HPDE6-E6E7 (cell line): Measurements from ENCODE around the gene AK6.
"Not testable (repeated sequence)": the region's sequence is repeated elsewhere in the genome, so short reads cannot be mapped to it uniquely, and the experiment has no call there.

ENCODE experiments used
- DNase-seq: peaks from one replicate; pipeline ENCODE4 v3.0.0; 2011; ENCODE audit warnings: missing footprints; ENCODE audit errors: extremely low spot score

The AK6 gene

DNA sequence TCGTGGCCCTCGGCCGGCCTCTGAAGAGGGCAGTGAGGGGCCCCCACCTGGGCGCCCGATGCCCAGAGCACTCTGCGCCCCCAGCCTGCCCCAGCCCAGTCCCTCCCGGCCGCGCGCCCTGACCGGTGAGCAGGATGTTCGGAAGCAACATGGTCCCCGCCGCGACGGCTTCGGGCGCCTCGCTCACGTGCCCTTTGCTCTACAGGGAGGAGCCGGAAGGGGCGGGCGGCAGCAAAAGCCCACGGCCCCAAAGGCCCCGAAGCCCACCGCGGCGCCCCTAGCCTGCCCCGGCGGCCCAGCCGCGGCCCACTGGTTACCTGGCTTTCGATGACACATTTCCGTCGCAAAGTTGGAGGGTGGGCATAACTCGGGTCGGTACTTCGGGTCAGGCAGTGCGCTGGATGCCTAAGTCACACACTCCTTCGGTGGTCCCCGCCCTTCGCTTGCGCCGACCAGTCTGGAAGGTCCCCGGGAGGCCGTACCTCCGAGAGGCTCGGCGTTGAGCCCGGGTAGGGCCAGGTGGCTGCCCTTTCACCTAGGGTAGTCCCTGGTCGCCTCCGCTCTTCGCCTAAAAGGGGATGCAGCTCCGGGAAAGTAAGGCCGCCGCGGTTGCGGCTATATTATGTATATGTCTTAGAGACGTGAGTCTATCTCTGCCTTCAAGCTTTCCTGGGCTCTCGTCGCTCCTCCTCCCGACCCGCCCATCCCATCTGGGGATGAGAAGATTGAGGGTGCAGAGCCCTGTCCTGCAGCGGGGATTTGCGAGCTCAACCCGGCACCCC lies at the start of gene AK6, which contains the start of the genes RAD17 and TAF9:
AK6 (minus strand) TSS at position 181 of the 782 bp plus-strand sequence; CDS start at position 151, 30 bp downstream.
RAD17 (plus strand) TSS at position 479 of the 782 bp plus-strand sequence. CDS start 2,391 bp downstream, outside the sequence.
TAF9 (minus strand) TSS at position 181 of the 782 bp plus-strand sequence. CDS start 3,783 bp downstream, outside the sequence.
- peak; percentile 83 for DNase-seq

DNA sequence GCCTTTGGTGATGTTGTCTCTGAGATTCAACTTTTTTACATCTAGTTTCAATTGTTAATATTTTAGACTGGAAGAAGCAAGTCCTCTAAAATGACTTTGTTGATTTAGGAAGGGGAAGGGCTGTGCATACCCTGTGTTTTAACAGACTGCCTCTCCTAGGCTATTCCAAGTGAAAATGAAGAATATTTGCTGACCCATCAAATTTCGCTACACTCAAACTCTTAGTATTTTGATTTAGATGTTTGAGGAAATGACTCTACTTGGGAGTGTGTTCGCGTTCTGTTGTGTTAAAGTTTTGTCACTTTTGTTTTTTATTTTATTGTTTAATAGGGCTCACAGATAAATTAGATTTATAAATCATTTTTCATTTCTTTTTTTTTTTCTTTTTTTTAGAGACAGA lies 49.2 kb upstream of the AK6 start:
- no peak for DNase-seq

- no peak for DNase-seq
Observed at GRCh38 chr5:69416699-69417098, 47.4 kb upstream of the AK6 start.

- peak; percentile 9 for DNase-seq
Observed at GRCh38 chr5:69416180-69416579, 46.9 kb upstream of the AK6 start.

DNA sequence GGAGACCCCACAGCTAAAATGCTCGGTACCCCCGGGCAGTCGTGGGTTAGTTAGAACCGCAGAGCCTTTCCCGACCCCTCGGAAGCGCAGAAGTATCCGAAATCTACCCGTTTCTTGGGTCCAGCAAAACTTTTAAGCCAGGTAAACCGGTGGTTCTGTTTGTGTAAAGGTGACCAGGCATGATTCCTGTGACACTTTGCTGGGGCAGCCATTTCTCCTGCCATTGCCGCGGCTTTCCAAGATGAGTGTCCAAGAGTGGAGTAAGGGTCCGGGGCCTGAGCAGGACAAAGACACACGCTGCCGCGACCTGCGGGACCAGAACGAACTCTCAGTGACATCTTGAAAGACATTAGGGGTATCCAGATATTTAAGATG lies 46.3 kb upstream of the AK6 start:
- peak; percentile 26 for DNase-seq

- peak; percentile 93 for DNase-seq
Observed at GRCh38 chr5:69414885-69415583, 45.7 kb upstream of the AK6 start, which contains the start of gene MARVELD2. TSS of gene MARVELD2 (plus strand) at chr5:69415116. CDS start at chr5:69419386, 4,270 bp downstream.

DNA sequence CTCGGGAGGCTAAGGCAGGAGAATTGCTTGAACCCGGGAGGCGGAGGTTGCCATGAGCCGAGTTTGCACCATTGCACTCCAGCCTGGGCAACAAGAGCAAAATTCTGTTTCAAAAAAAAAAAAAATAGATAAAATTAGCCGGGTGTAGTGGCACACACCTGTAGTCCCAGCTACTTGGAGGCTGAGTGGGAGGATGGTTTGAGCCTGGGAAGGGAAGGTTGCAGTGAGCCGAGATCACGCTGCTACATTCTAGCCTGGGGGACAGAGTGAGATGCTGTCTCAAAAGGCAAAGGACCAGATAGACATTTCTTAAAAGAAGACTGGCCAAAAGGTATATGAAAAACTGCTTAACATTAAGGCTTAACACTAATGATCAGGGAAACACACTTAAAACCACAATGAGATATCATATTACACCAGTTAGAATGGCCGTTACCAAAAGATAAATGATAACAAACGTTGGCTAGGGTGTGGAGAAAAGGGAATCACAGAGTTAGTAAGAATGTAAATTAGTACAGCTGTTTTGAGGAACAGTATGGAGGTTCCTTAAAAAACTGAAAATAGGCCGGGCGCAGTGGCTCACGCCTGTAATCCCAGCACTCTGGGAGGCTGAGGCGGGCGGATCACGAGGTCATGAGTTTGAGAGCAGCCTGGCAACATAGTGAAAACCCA lies 35.5 kb upstream of the AK6 start:
- DNase-seq: no peak

GRCh38 chr5:69378376-69378775 lies 9.1 kb upstream of the AK6 start:
- no peak for DNase-seq

GRCh38 chr5:69374911-69375446 lies 5.7 kb upstream of the AK6 start:
- DNase-seq: no peak

DNA sequence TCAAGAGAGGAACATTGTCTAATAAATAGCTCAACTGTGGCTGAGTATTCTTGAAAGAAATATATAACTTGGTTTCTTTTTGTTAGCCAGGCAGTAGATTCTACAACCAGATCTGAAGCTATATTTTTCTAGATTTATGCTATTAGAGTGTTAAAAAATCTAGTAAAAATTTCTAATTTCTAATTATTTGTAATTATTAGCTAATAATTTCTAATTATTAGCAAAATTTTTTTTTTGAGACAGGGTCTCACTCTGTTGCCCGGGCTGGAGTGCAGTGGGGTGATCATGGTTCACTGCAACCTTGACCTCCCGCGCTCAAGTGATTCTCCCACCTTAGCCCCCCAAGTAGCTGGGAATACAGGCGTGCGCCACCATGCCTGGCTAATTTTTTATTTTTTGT lies 3.1 kb upstream of the AK6 start:
- no peak for DNase-seq

GRCh38 chr5:69370335-69370734 lies 1.0 kb upstream of the AK6 start:
- not testable (repeated sequence) for DNase-seq

DNA sequence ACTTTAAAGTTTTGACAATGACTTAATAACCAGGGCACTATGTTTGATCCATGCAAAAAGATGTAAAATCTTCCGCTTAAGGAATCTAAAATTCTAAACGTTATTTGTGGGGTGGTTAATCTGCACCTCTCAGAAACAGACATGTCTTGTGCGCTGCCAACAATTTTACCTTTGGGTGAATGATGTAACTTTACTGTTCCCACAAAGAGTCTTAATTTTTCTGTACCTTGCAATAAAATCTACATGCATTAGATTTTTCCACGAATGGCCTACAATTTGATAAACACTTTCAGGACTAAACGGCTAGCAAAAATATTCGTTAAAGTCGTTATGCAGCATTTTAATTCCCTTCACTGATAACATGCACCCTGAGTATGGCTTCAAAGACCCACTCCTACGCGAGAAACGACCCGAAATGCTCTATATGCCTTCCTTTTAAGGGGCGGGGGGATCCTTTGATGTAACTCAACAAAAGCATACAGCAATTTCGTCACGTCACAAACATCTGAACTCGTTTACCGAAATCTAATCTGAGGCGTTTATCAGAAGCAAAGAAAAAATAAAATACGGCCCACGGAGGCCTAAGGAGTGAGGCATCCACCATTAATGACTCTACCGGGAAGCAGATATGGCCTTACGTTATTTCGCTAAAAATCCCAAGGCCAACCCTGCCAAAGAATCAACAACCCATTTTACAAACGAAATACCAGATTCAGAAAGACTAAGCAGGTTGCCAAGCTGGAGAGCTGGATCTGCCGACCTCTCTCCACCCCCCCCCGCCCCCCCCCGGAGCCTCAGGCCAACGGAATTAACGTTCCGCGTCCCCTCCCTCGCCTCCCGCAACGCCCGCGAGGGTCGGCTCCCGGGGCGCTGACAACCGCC lies 621 bp downstream of the AK6 start:
- peak; percentile 28 for DNase-seq

GRCh38 chr5:69367697-69368279 lies 1.5 kb downstream of the AK6 start:
- no peak for DNase-seq

- DNase-seq: no peak
Observed at GRCh38 chr5:69364850-69365249, 4.5 kb downstream of the AK6 start.

DNA sequence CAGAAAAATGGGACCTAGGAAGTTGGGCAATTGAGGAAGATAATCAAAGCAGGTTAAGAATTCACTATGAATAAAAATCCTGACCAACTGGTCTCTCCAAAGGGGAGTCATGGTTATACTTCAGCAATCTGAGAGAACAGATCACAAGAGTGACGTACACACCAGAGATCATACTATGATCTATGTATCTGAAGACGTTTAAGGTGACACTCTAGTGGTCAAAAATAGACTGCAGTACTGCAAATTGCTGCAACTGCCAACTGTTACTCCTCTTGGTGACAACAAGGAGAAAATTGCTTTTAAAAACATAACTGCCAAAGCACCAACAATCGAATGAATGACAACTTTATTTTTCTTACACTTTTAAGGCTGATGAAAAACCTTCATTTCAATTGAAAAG lies 4.9 kb downstream of the AK6 start:
- DNase-seq: no peak

DNA sequence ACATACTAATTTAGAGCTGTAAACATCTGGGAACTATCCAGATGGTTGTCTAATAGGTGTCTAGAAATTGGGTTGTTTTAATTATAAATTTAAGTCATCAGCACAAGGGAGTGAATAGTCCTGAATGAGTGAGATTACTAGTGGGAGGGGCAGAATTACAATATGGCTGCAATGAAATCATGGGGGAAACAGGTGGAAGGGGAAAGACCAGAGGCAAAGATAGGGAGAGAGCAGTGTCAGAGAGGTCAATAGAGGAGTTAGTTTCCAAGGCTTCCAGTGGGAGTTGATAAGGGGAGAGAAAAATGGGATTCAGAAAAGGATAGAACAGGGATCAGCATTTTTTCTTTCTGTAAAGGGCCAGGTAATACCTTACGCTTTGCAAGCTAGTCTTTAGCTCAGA lies 8.9 kb downstream of the AK6 start:
- no peak for DNase-seq

DNA sequence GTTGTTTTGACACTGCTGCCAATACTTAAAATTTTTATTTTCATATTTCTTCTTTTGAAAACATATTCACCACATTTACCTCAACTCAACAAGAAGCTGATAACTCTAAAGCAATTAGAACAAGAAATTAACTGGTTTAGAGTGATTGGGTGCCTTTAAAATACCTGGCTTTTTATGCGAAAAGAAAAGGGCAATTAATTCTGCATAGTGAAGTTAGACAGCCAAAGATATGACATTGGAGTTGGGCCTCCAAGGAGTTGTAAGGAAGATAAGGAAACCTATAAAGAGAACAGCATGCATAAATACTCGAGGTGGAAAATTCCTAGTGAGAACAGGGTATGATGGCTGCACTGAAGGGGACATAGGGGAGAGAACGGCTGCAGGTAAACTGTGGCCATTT lies 9.6 kb downstream of the AK6 start:
- no peak for DNase-seq

DNA sequence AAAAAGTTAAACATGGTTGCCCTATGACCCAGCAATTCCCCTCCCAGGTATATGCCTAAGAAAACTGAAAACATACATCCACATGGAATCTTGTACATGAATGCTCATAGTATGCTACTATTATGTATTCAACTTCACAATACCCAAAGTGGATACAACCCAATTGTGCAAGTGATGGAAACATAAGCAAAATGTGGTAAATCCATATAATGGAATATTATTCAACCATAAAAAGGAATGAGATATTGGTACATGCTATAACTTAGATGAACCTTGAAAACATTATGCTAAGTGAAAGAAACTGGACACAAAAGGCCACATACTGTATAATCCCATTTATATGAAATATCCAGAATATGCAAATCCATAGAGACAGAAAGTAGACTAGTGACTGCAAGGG lies 18.7 kb downstream of the AK6 start:
- no peak for DNase-seq

DNA sequence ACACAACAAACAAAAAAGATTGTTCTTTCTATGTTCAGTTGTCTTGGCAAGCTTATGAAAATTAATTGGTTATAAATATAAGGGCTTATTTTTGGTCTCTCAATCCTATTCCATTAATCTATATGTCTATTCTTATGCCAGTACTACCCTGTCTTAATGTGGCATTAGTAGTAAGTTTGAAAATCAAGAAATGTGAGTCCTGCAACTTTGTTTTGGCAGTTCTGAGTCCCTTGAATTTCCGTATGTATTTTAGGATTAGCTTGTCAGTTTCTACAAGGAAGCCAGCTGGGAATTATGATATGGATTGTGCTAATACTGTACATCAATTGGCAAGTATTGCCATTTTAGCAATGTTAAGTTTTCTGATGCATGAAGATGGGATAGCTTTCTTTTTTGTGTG lies 26.2 kb downstream of the AK6 start:
- no peak for DNase-seq

GRCh38 chr5:69341520-69342161 lies 27.7 kb downstream of the AK6 start:
- DNase-seq: no peak
